Measurements from ENCODE around the gene RFPL1.

GRCh38 chr22:29388759-29389090 lies 49.7 kb upstream of the RFPL1 start:
- no peak for TF ChIP-seq CTCF (conservative IDR thresholded peaks at IDR 0.05; ENCODE audit: low read length)
- no peak for TF ChIP-seq EZH2phosphoT487 (IDR thresholded peaks at IDR 0.05; ENCODE audit: borderline replicate concordance)
